GM12878 (cell line): ENCODE results near the gene HOXC9. TPM values are rescaled to one million over a fixed set of nuclear protein-coding genes. Genes with fewer than 3 reads are reported as not detected.

ENCODE experiments used
- BCL3 ChIP-seq: IDR thresholded peaks from 2 replicates; pipeline ENCODE4 v1.6.1; 2011; ENCODE audit warnings: borderline replicate concordance, low read depth, mild to moderate bottlenecking, moderate library complexity, low read length; ENCODE audit not compliant: insufficient read depth, poor library complexity, severe bottlenecking
- BHLHE40 ChIP-seq, 2 experiments: fragments of 450-650 bp in 1 of 2; IDR thresholded peaks; 2 replicates each; pipeline ENCODE4 v1.6.1; 2011 to 2017; ENCODE audit warnings: low read depth in 2 of 2, borderline replicate concordance in 1 of 2, improper control_type of control experiment in 1 of 2, low read length in 1 of 2, mild to moderate bottlenecking in 1 of 2
- ETV6 ChIP-seq, 2 experiments: fragments of 450-650 bp in 1 of 2; IDR thresholded peaks in 1 of 2; conservative IDR thresholded peaks in 1 of 2; 2 replicates each; pipeline ENCODE4 v1.6.1; 2014; ENCODE audit warnings: antibody characterized with exemption in 1 of 2, borderline replicate concordance in 1 of 2, low read depth in 1 of 2, mild to moderate bottlenecking in 1 of 2, moderate library complexity in 1 of 2
- FOS ChIP-seq: IDR thresholded peaks from 3 replicates; pipeline ENCODE4 v1.6.1; 2011; ENCODE audit warnings: borderline replicate concordance; ENCODE audit not compliant: insufficient read length; ENCODE audit errors: extremely low read depth
- TARDBP ChIP-seq: IDR thresholded peaks from 2 replicates; pipeline ENCODE4 v1.6.1; 2016; ENCODE audit warnings: borderline replicate concordance
- ZNF217 ChIP-seq: fragments of 450-650 bp; IDR thresholded peaks from 2 replicates; pipeline ENCODE4 v1.6.1; 2017; ENCODE audit warnings: antibody characterized with exemption, mild to moderate bottlenecking
- ZNF592 ChIP-seq: fragments of 450-650 bp; IDR thresholded peaks from 2 replicates; pipeline ENCODE4 v1.6.1; 2017; ENCODE audit warnings: mild to moderate bottlenecking, moderate library complexity
- polyA plus RNA-seq, 11 experiments: library from polyadenylated mRNA; depleted of rRNA in 4 of 11; unstranded in 6 of 11; stranded (reverse) in 5 of 11; fragments of >200 nt; fragmentation: Nextera tagmentation in 4 of 11; fragmentation: Illumina TruSeq in 1 of 11; extraction: Ambion mirVana in 4 of 11; extraction: Trizol in 1 of 11; gene quantifications; 1 replicate in 1 of 11; 2 replicates in 10 of 11; pipeline versions ENCODE4 v1.2.1 to v1.2.3, GENCODE V29; 2011 to 2016; ENCODE audit warnings: inconsistent platforms in 2 of 11, missing spikeins in 2 of 11, low read depth in 1 of 11
- total RNA-seq, 4 experiments: library from RNA; depleted of rRNA in 3 of 4; stranded (reverse); fragments of >200 nt in 3 of 4; fragmentation: Illumina TruSeq in 1 of 4; extraction: Trizol in 1 of 4; gene quantifications; 2 replicates each; pipeline versions ENCODE4 v1.2.1 to v1.2.3, GENCODE V29; 2013 to 2021

Gene HOXC9
- total and polyA plus RNA-seq, 10 of the 15 experiments (the other 5 are each of a cell fraction or from before 2014, with no cell fraction given) = not detected

GRCh38 chr12:53985994-53986685, 13.8 kb upstream of the HOXC9 start (continued):
- TF ChIP-seq ZNF592 (no peak), ZNF217 (no peak), BCL3 (no peak), TARDBP (no peak), BHLHE40 (IDR thresholded peaks at IDR 0.05; ENCODE audit: borderline replicate concordance in 1 of 2, low read depth in 2 of 2, low read length in 1 of 2) (peak; percentile 68 to 86; a peak in 2 of 4 replicates), ETV6 (conservative IDR thresholded peaks at IDR 0.05 in 1 of 2, IDR thresholded peaks at IDR 0.05 in 1 of 2; ENCODE audit: borderline replicate concordance in 1 of 2, low read depth in 1 of 2) (no peak), FOS (no peak)
- TF ChIP-seq, all 136 proteins: peak for 4
